ENCODE data around the gene MYO3B.
"Not testable (repeated sequence)": the region's sequence is repeated elsewhere in the genome, so short reads cannot be mapped to it uniquely, and the experiment has no call there.

MYO3B gene

DNA sequence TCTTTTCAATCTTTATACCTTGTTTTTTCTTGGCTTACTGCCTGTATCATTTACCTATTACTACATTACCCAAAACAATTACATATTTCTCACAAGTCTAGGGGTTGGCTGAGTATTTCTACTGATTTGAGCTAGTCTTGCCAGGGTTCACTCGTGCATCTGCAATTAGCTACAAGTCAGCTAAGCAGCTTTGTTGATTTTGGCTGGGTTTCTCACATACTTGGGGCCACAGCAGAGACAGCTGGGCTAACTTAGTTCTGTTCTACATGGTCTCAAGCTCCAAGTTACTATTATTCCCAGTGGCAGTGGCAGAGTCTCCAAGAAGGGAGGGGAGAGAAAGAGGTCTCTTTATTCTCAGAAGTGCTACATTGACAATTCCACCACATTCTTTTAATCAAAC is 482.5 kb downstream of the MYO3B start:
- no peak for DNase-seq

GRCh38 chr2:170665743-170666142 is 487.8 kb downstream of the MYO3B start:
- no peak for DNase-seq

DNA sequence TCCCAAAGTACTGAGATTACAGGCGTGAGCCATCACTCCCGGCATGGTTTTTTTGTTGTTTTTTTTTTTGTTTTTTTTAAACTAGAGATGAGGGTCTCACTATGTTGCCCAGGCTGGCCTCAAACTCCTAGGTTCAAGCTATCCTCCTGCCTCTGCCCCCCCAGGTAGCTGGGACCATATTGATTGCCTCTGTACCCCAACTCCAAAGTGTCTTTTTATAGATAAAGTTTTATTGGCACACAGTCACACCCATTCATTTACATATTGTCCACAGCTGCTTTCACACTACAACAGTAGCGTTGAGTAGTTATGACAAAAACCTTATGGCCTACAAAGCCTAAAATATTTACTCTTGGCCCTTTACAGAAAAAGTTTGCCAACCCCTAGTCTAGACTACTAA is 492.0 kb downstream of the MYO3B start:
- no peak for DNase-seq

GRCh38 chr2:170670651-170671050 is 492.7 kb downstream of the MYO3B start:
- DNase-seq, result no peak

DNA sequence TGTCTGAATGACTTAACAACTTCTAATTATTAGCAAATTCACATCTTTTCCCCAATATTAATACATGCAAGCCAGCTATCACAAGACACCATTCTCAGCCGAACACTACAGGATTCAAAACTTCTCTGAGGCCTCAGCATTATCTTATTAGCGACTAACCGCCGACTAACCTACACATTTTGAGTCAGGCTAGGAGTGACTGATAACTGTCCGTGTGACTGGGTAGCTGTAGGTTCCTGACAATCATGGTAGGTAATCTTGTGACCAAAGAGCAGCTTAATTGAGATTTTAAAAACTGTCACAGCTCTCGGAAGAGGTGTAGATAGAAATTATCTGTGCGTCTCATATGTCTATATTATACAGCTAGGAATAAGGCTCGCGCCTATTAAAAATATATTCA is 493.1 kb downstream of the MYO3B start:
- DNase-seq, result no peak

- DNase-seq, result not testable (repeated sequence)
Observed at GRCh38 chr2:170674282-170674681, 496.3 kb downstream of the MYO3B start.

DNA sequence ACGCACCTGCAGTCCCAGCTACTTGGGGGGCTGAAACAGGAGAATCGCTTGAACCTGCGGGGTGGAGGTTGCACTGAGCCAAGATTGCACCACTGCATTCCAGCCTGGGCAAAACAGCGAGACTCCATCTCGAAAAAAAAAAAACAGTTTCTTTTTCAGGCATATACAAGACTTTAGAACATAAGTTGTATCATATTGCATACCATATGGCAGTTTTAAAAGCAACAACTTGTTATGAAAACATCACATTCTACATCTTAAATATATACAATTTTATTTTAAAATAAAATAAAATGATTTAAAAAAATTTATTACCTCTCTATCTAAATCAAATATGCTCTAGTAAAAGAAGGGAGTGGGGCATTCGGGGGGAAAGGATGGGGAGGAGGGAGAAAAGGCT is 497.8 kb downstream of the MYO3B start:
- no peak for DNase-seq

DNA sequence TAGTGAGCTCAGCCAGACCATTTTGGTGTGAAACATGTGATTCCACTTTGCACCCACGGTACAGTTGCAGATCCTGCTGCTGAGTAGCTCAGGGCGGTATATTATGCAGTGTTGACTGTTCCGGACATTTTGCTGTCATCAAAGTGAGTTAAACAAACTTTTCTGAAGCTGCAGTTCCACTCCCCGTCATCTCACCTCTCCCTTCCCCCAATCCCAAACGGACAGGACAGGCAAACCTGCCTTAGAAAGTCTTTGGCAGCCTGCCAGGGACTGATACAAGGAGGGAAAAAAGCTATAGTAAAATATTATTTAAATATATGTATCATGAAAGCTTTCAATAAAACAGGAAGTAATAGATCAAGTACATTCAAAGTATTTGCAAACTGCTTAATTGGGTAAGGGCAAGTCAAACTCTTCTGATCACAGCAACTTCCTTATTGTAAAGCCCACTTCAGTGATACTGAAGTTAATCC is 501.7 kb downstream of the MYO3B start:
- DNase-seq, result no peak

- DNase-seq, result no peak
Observed at GRCh38 chr2:170680172-170680941, 502.4 kb downstream of the MYO3B start.

- no peak for DNase-seq
Observed at GRCh38 chr2:170681311-170681710, 503.4 kb downstream of the MYO3B start.

DNA sequence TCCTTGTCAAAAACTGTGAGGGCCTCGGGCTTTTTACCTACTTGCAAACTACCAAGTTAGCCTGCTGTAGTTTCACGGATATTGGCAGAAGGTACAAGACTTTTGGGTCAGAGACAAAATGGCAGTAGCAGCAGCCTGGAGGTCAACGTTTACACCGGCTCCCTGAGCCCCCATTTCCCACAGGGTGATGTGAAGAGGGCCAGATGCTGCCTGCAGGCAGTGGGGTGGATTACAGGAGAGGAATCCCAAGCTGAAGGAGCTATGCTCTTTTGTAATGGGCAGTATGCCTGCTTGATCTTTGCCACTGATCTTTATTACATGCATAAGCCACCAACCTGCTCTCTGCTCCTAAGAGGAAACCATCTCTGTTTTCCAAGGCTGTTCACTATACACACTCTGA is 507.6 kb downstream of the MYO3B start:
- DNase-seq, result no peak

GRCh38 chr2:170689481-170689880 is 511.5 kb downstream of the MYO3B start:
- no peak for DNase-seq

GRCh38 chr2:170690640-170691039 is 512.7 kb downstream of the MYO3B start:
- no peak for DNase-seq

- DNase-seq, result no peak
Observed at GRCh38 chr2:170694316-170694715, 516.4 kb downstream of the MYO3B start.

DNA sequence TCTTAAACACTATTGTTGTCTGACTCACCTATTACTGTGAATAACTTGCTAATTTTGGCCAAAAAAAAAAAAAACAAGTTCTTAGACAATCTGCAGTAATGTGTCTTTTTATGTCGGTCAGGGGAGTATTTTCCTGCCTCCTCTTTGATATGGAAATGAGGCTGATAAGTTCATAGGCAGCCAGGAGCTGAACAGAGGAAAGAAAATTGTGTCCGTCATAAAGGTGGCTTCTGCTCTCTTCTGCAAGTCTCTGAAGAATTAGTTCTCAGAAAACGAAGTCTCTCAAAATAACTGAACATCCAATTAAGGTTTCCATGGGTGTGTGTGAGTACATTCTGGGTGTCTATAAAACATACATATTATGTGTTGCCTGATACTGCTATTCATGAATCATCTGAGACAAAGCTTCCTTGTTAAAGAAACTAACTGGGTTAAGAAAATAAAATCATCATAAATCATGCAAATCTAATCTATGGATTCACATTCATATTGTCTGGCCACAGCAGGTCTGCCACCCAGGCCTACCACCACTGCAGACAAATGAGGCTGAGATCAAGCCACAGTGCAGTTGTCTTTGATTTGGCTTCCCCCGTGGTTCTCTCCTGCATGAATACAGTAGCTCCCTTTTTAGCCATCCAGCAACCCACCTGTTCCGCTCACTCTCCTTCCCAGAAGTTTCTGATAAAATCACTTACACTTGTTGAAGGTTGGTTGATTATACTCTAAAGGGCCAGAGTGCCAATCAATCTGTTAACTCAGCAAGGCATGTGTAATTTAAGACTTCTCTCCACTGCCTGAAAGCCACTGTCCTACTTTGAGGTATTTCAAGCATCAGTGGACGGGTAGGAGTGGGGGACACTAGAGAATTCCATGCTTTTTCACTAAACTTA is 517.8 kb downstream of the MYO3B start:
- DNase-seq, result no peak

GRCh38 chr2:170696948-170697347 is 519.0 kb downstream of the MYO3B start:
- no peak for DNase-seq

DNA sequence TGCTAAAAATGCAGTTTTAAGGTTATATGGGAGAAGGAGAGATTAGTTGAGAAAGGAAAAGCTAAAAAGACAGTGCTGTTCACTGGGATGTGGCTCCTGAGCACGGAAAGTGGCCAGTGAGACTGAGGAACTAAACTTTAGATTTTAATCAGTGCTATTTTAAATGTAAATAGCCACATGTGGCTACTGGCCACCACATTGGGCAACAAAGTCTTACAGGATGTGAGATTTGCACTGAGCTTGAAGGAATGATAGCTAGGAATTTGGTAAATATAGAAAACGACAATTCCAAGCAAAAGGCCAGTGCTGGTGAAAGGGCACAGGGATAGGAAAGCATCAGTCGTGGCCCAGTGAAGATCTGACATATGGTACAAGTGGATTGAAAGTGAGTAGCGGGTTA is 523.1 kb downstream of the MYO3B start:
- DNase-seq, result no peak

DNA sequence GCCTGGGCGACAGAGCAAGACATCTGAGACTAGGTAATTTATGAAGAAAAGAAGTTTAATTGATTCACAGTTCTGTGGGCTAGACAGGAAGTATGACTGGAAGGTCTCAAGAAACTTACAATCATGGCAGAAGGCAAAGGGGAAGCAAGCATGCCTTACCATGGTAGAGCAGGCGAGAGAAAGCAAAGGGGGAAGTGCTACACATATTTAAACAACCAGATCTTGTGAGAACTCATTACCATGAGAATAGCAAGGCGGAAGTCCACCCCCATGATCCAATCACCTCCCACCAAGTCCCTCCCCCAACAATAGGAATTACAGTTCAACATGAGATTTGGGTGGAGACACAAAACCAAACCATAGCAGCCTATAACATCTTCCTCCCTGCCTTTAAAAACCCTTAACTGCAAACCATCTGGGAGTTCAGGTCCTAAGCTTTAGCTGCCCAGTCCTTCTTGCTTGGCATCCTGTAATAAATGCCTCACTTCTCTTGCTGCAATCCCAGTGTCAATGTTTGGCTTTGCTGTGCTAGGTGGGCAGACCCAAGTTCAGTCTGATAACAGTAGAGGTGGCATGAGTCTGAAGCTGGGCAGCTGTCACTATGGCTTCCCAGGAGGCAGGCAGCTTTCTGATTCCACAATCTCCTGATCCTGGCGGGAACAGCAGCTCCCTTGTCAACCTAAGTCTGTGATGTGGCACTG is 526.0 kb downstream of the MYO3B start:
- DNase-seq, result no peak

All from NCI-H2081 treated with DMSO at 0.1 percent for 48 hours (cell line).